ENCODE measurements around the gene SMG6.

GRCh38 chr17:2259769-2260536, 43.6 kb downstream of the SMG6 start:
- no peak for TF ChIP-seq CTCF (conservative IDR thresholded peaks at IDR 0.05; ENCODE audit: low read depth, low read length)
- no peak for TF ChIP-seq POLR2A (IDR thresholded peaks at IDR 0.05; ENCODE audit: low read depth, low read length)
